HG03342 (cell line): ENCODE results near the gene KLHL24.
"Not testable (repeated sequence)": the region's sequence is repeated elsewhere in the genome, so short reads cannot be mapped to it uniquely, and the experiment has no call there.

Source experiments
- ATAC-seq: cut with Tn5 transposase; IDR thresholded peaks from one replicate; pipeline ENCODE4 v1.9.1; 2021; ENCODE audit warnings: mild to moderate bottlenecking, moderate library complexity; ENCODE audit not compliant: unreplicated experiment

KLHL24 gene

DNA sequence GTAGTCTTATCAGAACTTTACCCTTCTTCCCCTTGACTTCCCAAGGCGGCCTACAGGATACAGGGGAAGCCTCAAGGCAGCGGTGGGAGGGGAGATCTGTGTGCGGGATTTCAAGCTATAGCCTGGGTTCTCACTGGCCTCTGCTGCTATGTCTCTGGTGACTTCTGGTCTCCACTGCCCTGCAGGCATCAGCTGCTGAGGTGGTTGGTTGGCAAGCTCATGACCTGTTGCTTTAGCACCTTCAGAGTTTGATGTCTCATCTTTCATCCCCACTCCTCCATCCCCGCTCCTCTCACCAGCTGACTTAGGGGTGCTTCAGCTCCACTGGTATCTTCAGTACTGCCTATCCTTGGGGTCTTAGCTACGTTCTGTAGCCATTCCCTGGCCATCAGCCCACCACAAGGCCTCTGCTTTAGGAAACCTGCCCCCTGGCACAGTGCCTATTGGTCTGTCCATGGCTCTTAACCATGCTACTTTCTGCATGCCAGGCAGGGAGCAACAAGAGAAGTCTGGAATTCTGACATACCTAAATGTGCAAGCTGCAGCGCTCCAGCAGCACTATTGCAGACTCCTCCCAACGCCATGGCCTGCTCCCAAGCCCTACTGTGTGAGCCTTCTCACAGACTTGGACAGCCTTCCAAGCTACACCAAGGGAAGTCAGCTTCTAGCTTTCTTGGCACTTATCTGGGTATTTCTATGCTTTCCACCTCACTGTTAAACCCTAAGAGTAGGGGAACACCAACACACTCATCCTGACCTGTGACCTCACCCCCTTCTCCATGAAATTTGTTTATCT lies 60.3 kb downstream of the KLHL24 start:
- no peak for ATAC-seq

- ATAC-seq: no peak
Observed at GRCh38 chr3:183697123-183697609, 61.7 kb downstream of the KLHL24 start.

DNA sequence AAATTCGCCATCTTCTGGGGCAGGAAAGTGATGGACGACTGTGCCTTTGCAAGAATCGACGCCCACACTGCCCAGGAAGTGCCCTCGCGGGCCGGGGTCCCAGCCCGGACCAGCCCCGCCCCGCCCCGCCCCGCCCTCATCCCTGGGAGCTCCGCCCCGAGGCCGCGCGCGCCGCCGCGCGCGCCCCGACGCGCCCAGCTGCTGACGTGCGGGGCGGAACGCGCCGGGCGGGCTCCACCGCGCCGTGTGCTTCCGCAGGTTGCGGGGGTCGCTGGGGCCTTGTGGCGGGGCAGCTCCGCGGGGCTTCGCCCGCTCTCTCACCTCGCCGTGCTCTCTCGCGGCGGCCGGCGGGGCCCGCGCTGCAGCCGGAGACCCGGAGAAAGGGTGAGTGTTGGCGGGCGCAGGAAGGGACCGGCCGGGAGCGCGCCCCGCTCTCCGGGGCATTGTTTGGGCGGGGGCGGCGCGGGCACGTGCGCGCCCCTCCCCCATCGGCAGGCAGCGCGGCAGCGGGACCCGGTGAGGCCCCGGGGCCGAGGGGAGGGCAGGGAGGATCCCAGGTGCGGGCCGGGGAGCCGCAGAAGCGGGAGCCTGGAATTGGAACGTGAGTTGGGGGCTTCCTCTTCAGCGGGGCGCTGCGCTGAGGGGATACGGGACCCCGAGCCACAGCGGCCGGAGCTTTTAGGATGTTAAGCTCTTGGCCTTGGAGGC lies 62.3 kb downstream of the KLHL24 start, which contains the start of gene YEATS2:
TSS of gene YEATS2 (plus strand) at position 188 of the 708 bp plus-strand sequence. CDS start 17,366 bp downstream, outside the sequence.
- peak; percentile 78 for ATAC-seq

DNA sequence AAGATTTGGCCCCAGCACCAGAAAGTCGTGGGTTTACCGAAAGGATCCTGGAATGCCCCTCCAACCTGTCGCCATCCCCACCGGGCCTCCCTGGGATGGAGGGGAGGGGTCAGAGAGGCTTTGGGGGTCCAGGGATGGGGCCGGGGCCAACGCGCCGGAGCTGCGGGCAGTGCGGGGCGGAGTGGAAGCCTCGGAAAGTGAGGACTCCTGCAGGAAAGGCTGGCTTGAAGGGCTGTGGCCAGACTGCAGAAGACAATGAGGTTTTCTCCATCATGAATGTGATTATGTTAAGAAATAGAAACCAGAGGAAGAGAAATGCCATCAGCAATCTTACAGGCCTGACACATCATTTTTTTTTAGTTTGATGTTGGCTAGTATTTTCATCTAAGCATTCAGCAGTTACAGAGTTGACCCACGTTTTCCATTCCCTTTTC lies 62.9 kb downstream of the KLHL24 start:
- peak; percentile 20 for ATAC-seq

GRCh38 chr3:183698756-183699155 lies 63.3 kb downstream of the KLHL24 start:
- no peak for ATAC-seq

- ATAC-seq: no peak
Observed at GRCh38 chr3:183699238-183699947, 64.0 kb downstream of the KLHL24 start.

- no peak for ATAC-seq
Observed at GRCh38 chr3:183701744-183702143, 66.3 kb downstream of the KLHL24 start.

DNA sequence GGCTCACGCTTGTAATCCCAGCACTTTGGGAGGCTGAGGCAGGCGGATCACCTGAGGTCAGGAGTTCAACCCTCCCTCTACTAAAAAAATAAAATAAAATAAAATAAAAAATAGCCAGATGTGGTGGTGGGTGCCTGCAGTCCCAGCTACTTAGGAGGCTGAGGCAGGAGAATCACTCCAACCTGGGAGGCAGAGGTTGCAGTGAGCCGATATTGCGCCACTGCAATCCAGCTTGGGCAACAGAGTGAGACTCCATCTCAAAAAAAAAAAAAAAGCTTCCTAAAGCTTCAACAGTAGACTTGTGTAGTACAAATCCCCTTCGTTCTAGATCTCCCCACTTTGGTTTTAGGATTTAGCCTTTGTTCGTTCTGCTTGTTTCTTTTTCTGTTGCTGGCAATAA lies 68.5 kb downstream of the KLHL24 start:
- ATAC-seq: not testable (repeated sequence)

DNA sequence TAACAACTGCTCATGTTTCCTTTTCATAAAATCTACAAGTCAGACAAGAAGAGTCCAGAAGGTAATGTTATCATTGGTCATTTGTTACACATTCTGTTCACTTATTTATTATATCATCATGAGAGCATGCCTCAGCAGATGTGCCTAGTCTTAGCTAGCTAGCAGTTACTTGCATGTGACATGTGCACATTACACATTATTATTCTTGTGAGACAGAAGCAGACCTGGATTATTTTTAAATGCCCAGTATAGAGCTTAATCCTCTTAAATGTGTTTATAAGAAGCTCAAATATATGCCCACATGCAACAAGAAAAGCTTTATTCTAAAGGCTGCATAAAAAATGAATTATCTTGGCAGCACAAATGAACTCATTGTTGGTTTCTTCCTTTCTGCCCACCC lies 74.8 kb downstream of the KLHL24 start:
- no peak for ATAC-seq

- no peak for ATAC-seq
Observed at GRCh38 chr3:183711516-183711915, 76.1 kb downstream of the KLHL24 start.

DNA sequence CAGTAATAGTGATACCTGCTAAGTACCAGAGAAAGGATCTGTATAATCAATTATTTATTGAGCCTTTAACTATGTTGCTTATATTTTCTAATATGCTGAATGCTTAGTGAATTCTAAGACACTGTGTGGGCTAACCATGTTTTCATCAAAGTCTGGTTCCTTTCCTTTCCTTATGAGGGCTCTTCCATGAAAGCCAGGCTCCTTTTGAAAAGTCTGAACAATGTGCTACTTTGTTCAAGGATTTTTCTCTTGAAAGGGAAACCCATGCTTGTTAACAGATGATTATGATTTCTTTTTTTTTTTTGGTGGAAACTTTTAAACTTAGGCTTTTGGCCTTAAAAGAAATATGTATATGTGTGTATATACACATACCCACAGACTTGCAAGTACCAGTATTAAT lies 79.2 kb downstream of the KLHL24 start:
- no peak for ATAC-seq

DNA sequence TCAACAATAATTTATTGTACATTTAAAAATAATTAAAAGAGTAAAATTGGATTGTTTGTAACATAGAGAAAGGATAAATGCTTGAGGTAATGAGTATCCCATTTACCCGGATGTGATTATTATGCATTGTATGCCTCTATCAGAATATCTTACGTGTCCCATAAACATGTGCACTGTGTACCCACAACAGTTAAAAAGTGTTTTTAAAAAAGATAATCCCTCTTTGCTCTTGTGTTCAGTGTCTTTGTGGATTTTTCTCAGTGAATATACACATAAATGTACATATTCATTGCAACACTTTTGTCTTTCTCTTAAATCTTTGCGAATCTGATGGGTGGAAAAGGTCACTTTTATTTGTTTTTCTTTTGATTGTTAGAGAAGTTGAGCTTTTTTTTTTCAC lies 82.6 kb downstream of the KLHL24 start:
- no peak for ATAC-seq

DNA sequence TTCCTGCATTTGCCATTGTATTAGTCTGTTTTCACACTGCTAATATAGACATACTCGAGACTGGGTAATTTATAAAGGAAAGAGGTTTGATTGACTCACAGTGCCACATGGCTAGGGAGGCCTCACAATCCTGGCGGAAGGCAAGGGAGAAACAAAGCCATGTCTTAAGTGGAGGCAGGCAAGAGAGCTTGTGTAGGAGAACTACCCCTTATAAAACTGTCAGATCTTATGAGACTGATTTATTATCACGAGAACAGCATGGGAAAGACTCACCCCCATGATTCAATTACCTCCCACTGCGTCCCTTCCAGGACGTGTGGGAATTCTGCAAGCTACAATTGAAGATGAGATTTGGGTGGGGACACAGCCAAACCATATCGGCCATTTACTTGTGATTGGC lies 90.0 kb downstream of the KLHL24 start:
- no peak for ATAC-seq

DNA sequence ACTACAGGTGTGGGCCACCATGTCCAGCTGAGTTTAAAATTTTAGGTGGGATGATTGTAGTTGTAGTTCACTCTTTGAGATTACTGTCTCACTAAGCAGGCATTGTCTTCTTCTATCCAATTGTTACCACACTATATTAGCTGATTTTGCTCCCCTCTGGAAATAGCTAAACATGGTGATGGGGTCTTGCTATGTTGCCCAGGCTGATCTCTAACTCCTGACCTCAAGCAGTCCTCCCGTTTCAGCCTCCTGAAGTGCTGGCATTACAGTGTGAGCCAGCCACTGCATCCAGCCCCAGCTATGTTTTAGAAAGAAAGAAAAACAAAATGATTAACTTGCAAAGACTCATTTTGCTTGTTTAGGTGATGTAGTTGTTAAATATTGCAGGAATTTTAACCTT lies 92.8 kb downstream of the KLHL24 start:
- ATAC-seq: no peak

- no peak for ATAC-seq
Observed at GRCh38 chr3:183730361-183730760, 94.9 kb downstream of the KLHL24 start.

- no peak for ATAC-seq
Observed at GRCh38 chr3:183731611-183732010, 96.2 kb downstream of the KLHL24 start.

DNA sequence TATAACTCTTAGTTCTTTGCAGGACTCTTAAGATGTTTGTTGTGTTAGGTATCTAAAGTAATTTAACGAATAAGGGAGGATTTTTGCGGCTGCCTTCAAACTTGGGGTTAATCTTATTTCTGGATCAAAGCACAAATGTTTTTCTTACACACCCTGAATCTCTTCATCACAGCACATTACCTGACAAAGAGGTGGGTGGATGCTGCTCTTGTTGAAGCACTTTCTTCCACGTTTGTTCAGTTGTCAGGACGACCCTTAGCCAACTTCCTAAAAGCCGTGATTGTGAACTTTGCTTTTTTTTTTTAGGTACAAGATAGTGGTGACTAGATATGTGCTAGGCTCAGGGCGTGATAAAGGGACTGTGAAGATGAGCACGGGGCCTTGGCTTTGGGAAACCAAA lies 98.1 kb downstream of the KLHL24 start:
- ATAC-seq: no peak
